ENCODE data around the gene ERLIN1.

Gene ERLIN1

DNA sequence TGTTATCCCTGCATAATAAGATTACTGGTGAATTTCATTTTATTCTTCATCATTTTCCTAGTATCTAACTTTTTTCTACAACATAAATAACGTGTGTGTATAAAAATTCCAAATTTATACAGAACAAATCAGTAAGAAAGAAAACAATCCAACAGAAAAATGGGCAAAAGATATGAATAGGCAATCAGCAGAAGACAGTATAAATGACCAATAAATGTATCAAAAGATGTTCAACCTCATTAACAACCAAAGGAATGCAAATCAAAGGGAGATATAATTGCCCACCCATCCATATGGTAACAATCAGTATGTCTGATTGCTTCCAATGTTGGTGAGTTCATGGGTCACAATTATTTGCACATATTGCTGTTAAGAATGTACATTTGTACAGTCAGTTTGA is 13.5 kb downstream of the ERLIN1 start:
- no peak for DNase-seq (ENCODE audit: low spot score)

DNA sequence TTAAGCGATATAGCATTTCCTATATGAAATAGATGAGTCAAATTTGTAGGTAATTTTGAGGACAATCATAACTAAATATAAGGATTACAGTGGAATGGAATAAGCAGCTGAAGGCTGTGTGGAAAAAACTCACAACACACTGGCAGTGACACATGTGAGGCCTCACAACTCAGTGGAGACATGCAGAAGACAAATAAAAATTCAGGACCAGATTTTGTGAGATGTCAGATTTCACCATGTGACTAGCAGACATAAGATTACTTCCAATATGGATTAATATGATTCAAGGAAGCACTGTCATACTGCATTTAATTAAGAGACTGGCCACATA is 17.6 kb downstream of the ERLIN1 start:
- DNase-seq (ENCODE audit: low spot score) = no peak

DNA sequence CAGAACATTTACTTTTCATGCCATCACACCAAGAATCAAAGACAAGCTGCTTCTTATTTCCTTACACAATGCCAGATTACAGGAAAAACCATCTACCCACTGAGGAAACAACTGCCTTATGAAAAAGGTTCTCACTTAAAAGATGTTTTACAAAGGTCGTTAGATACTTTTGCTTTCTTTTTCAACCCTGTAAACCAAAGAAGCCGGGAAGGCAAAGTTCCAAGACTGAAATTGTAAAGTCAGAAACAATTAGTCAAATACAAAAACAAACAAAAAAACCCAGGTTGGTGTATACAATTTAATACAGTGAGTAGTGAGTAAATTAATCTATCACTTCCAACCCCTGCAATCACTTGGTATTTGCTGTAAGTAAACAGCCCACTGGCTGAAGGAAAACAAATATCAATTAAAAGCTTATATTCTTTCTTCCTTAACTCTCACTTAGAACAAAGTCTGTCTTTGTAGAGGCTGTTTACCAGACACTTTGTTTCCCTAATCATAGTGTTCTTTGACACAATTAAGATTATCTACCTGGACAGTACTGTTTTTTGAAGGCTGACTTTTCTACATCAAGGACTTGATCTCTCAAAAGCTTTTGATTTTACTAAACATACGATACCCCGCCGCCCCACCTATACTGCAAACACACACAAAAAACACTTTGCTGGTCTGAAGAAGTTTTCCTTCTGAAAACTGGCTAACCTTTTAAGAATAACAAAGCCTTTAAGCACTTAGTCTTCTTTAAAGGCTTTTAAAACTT is 18.1 kb downstream of the ERLIN1 start:
- no peak for DNase-seq (ENCODE audit: low spot score)

DNA sequence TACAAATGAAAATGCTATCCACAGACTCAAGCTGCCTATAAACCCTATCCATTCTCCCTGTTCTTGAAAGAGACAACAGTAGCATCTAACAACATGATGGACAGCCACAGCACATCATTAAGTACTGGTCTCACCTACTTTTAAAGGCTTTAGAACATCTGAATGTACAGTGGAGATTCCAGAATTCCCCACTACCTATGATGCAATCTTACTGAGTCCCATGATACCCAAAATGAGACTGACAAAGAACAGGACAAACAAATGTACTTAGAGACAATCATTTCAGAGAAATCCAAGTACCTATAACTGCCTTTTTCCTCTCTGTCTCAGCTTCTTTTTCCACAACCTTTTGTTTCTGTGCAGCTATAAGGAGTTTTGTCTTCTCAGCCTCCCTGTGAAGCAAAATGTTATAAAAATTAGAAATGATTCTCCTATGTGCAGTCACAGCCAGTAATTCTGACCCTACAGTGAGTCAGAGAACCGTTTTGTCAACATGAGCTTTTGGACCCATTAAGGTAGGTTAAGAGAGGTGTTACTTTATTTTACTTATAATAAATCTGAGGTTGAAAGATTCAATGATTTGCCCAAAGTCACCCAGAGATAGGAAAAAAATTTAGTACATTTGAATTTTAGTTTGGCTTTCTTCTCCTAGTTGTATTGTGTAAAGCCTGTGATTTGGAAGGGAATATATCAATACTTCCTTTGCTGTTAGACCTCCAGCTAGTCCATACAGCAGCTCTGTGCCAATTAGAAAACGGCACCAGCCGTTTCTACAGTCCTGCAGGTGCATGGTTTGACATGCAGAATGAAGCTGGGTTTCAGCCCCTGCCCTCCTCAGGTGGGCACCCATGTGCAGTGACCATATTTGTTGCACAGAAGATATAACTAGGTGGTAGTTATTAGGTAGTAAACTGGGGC is 21.9 kb downstream of the ERLIN1 start:
- no peak for DNase-seq (ENCODE audit: low spot score)

DNA sequence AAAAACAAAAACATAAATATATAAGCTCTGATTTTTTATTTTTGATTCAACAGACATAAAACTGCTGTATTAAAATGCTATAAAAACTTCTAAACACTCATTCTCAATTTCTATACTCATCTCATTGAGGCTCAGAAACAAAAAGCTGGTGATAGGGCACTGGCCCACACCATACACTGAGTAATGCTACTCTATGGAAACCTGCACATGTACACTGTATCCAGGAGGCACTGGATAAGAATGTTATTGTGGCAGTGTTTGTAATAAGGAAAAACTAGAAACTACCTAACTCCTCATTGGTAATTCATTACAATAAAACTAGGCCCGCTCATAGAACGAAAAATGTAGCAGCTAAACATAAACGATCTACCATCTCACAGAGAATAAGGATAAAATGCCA is 23.1 kb downstream of the ERLIN1 start:
- no peak for DNase-seq (ENCODE audit: low spot score)

DNA sequence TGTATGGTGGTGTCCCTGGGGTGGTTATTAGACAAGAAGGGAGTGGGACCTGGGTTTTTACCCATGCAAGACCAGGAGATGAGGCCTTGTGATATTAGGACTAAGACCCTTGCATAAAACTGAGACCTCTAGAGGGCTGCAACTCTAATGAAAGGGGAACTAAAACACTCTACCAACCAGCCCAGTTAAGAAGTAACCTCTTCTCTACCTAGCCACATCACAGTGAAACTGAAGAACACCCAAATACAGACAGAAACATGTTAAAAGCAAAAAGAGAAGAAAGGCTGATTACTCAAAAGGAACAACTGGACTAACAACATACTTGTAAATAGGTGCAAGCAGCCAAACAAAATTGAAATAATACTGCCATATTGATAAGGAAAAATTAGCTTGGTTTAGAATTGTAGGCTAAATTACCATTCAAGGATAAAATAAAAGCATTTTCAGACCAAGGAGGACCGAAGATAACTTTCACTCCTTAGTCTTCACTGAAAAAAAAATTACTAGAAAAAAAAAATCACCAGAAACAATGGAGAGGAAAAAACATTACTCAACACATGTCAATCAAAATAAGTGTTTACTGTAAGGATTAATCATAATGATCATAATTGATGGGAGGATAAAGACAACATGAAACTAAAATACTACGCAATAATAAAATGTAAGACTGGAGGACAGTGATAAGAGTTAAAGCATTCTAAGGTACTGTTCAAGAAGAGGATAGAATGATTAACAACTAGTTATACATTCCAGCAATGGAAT is 27.6 kb downstream of the ERLIN1 start:
- DNase-seq (ENCODE audit: low spot score) = no peak

DNA sequence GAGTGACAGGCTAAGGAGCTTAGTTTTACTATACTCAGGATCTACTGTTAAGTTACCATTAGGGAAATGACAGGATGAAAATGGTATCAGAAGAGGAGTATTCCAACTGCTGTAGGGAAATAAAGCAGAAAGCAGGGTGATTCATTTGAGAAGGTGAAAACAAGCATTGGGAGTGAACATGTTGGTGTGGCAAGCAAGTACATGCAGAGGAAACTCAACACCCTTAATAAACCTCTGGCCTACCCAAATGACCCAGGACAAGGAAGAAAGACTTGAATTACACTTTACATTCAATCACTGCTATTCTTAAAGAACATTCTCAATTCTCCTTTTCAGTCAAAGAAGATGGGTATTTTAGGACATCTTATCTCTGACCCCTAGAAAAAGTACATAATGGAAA is 28.7 kb downstream of the ERLIN1 start:
- DNase-seq (ENCODE audit: low spot score) = no peak

DNA sequence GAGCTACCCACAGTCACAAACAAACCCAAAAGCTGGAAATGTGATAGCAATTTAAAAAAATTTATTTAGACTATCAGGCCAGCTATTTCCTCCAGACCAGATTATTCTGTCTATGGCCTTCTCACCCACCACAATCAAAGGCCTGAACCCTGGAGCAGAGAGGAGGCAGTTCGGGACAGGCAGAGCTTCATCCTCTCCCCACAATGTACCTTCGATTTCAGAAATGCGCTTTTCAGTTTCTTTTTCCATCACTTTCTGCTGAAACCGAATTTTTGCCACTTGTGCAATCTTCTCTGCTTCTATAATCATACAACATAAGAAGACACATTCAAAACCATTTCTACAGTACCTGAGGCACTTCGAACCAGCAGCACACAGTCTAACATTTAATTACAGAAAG is 29.9 kb downstream of the ERLIN1 start:
- no peak for DNase-seq (ENCODE audit: low spot score)

DNA sequence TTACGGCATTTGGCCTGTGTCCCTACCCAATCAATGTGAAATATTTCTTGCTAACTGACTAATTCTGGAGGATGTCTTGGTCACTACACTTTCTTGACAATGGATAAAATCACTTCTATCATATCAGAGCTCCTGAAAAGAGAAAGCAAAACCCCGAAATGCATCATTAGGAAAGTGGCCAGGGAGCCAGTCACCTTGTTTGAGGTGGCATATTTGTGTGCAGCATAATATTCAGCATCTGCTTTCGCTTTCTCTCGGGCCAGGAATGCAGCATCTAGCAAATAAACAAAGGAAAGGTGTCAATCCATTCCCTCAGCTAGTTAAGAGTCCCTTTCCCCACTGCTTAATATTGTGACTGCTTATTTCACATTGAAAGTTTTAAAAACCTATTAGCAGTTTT is 31.2 kb downstream of the ERLIN1 start:
- no peak for DNase-seq (ENCODE audit: low spot score)

DNA sequence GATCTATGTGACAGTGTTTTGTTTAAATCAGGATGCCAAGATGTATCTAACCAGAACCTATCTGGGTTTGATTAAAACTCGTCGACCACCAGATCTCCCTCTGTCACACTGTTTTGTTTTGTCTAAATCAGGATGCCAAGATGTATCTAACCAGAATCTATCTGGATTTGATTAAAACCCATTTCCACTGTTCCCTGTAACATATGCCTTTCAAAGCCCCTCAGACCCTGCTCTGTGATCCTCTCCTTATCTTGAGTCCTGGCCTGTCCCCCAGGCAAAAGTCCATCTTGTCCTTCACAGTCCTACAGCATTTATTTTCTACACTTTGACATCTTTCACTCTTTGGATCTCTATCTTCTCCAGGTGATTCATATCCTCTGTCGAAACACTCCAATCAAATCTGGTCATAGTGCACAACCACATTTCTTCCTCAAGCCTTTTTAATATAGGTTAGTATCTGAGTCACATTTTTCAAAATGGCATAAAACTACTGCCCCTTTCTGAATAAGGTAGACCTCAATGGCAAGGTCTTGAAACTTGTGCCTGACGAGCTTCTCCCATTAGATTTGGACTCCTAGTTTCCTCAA is 32.5 kb downstream of the ERLIN1 start:
- no peak for DNase-seq (ENCODE audit: low spot score)

DNA sequence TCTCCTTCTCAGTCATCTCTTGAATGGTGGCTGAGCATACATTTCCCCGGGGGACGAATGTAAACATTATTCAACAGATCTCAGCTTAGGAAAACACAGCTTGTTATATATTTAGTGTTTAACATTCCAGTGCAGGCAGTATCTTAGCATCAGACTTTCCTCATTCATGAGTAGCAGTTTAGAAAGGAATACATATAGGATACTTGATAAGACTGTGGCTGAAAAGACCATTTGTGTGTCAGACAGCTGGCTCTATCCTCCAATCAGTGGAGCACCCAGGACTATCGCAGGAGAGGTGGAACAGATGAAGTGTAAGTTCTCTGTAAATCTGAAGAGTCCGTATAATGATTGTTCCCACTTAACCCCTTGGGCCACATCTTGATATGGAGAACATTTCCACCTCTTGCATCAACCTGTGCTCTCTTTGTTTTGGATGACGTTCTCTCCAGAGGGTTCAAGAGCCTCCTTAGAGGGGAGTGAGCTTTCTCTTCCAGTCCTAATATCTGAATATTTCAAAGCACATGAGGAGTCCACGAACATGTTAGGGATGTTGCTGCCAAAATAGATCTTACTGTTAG is 34.0 kb downstream of the ERLIN1 start:
- DNase-seq (ENCODE audit: low spot score) = no peak

DNA sequence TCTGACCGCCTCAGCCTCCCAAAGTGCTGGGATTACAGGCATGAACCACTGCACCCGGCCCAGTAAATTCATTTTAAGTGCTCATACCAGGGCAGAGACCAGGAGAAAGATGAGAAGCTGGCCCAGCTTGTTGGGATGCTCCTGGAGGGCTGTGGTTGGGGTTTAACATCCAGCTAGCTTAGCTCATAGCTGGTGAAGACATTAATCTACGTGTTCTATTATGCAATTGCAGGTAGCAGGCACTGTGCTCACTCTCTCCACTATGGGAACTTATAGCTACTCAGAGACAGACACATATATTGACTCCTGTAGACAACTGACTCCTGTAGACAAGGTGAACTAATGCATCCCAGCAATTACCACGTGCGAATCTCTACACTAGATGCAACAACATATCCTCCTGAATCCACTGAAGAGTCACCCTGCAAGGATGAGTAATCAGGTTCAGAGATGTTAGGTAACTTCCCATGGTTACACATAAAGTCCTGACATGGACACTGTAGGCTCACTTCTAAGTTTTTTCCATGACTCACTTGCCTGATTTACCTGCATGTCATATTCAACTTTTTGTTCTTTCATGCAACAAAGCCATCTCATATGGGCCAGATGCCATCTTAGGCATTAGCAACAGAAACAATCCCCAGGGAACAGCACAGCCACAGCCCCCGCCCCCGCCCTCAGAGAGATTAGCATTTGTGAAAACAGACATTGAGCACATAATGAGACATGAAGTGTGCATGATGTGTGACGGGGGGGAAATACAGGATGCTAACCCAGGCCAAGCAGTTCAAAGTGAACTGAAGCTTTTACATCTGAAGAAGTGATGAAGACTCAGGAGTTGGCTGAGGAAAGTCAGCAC is 37.2 kb downstream of the ERLIN1 start:
- no peak for DNase-seq (ENCODE audit: low spot score)

DNA sequence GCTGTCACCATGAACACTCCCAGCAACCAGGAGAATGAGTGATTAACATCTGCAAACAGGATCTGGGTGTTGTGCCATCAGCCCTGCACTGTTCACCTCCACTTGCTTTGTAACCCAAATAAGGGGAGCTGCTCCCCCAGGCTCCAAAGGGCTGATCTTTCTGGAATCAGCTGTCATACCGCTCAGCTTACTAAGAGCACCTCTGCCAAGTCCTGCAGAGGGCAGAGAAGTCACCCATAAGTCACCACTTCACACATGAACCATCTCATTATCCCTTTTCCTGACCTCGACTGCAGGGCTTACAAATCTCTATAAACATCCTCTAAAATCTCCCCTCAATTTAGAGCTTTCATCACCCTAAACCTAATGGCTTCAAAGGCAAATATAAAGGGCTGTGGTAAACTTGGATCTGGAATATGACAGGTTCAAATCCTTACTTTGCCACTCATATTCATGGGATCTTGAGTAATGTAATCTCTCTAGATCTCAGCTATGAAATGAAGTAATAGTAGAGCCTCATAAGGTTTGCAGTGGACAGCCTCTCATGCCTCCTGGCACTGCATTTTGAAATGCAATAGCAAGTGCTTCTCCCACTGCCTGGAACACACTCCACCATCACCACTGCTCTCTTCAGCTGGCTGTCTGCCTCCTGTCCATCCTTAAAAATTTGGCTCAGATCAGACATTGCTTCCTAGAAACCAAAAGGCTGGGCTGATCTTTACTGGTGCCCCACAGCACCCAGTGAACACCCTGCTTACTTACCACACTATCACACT is 38.8 kb downstream of the ERLIN1 start:
- DNase-seq (ENCODE audit: low spot score) = no peak

DNA sequence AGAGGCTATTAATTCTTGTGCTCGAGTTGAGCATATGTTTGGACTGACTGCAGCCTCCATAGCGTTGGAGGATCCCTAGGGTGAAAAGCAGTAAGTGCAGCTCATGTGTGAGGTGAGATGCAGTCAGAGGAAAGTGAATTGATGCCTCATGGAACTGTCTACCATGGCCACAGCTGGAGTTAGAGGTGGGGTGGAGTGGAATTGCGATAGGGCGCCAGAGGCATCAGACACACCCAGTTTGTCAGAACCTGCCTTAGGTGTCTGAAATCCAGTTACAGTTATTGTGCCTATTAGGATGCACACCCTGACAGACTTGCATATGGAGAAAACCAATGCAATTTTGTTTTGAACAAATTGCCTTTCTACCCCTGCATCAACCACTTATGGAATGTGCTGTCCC is 39.4 kb downstream of the ERLIN1 start:
- DNase-seq (ENCODE audit: low spot score) = no peak

DNA sequence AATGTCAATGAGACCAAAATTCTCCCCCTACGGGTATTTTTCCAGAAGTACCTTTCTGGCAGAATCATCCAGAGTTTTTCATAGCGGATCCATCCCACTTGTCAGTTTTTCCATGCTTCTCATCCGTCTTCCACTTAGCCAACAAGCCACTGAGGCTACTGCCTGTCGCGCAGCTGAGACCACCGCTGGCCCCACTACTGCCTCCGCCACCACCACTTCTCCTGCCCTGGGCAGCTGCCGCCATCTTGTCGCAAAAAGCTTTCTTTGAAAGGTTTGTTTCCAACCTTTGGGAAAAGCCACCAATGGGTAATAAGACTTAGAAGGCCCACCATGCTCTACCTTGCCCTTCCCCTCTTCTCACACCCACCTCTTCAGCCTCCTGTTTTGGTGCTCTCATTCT is 42.1 kb downstream of the ERLIN1 start:
- DNase-seq (ENCODE audit: low spot score) = no peak

DNA sequence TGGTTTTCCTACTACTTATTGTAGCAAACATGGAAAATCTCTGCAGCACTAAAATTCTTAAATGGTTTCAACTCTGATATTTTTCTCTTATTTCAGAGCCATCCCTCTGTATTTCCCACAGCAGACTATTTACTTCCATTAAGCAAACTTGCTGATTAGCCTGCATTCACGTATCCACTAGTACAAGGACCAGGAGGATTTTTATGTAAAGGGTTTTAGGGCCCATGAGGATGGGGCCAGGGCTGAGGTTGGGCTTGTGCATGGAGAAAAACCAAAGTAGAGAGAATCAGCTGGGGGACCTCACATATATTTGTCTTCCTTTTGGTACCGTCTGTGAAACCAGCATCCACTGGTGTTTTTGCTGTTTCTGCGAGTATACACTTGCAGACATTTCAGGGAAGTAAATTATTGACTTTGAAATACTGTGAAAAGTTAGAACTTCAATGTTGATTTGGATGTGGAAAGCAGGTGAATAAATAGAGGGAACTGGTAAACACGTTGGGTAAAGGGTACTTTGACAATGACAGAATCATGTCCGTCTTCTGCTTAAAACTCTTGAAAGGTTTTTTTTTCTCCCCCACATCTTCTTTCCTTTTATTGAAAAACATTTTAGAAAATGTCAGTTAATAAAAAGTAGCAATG is 44.3 kb downstream of the ERLIN1 start:
- DNase-seq (ENCODE audit: low spot score) = no peak

DNA sequence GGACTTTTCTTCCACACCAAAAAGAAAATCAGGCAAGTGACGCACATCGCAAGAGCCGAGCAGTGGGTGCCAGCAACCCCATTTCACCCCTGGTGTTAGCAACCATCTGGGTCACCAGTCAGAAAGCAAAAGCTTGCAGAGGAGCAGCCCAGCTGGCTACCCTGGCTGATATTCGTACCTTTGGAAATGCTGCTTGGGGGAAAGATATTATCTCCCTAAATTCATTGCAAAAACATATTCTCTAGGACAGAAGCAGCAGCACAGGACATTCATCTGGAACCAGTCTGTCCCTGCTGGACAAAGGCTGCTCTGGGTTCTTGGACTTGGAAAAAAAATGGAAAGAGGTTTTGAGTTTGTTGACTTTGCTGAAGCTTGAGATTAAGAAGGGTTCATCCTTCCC is 45.8 kb downstream of the ERLIN1 start:
- DNase-seq (ENCODE audit: low spot score) = no peak

DNA sequence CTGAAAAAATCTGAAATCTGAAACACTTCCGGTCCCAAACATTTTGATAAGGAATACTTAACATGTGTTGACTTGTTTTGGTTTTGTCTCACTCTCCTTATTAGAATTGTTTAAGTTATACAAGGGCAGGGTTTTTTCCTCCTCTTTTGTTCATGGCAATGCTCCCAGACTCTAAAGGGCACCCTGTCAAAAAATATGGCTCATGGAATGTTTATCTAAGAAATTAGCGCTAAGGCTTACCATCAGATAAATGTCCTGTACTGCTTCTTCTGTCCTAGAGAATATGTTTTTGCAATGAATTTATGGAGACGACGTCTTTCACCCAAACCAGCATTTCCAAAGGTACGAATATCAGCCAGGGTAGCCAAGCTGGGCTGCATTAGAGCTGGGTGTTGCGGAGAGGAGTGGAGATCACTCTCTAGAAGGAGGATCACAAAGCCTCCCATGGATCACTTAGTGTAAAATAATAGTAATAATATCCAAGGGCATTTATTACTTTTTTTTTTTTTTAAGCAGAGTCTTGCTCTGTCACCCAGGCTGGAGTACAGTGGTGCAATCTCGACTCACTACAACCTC is 46.8 kb downstream of the ERLIN1 start:
- DNase-seq (ENCODE audit: low spot score) = no peak

DNA sequence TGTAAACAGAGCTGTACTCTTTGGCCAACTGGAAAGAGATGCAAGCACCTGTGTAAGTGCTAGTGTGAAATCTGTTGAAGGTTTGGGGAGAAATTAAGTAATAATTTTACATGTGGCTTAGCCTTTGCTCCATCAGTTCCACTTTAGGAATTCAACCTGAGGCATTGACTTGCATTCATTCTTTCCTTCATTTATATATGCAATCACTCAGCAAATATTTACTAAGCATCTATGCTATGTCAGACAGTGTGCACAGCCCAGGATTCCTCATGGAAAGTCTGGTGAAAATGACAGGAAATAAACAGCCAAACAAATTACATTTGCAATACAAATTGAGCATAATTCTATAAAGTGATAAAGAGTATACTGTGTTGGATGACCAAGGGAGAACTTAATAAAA is 50.3 kb downstream of the ERLIN1 start:
- DNase-seq (ENCODE audit: low spot score) = no peak

Data from CD4-positive, alpha-beta T cell treated with Interleukin-6 at 100 ng/mL for 8 hours (primary cell).